Measurements from ENCODE around the gene AKR1E2.
A peak's percentile ranks its signal among the peaks of the same experiment; 100 is the strongest.

AKR1E2 gene

DNA sequence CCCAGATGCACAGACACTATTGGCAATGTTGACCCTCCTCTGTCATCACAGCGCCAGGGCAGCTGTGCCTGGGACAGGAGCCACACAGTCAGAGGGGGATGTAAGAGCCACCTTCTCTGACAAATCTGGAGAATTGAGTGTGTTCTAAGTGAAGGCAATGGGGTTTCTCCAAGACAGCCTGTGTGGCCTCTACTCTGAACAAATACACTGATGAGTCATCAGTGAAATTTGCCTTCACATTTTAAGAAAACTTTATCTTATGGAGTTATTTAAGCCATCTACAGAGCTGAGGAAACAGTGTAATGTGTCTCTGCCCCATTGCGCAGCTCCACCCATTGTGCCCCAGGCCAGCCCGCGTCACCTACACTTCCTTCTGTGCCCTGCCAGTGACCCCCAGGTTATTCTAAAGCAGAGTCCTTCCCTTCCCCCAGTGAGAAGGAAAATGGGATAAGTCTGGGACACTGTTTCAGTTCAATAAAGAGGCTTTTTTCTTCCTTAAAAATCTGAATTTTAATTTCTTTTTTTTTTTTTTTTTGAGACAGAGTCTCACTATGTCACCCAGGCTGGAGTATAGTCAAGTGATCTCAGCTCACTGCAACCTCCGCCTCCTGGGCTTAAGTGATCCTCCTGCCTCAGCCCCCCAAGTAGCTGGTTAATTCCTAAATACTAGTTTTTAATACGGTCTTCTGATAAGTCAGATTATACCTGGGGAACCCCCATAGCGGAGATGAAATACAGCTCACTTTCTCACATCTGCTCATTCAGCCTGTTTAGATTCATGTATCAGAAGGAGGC is 21.8 kb downstream of the AKR1E2 start:
- DNase-seq (ENCODE audit: low read depth), result no peak
- no peak overlapping the region for H3K4me3 ChIP-seq (ENCODE audit: low read depth, low read length)
- TF ChIP-seq, protein P1, sequence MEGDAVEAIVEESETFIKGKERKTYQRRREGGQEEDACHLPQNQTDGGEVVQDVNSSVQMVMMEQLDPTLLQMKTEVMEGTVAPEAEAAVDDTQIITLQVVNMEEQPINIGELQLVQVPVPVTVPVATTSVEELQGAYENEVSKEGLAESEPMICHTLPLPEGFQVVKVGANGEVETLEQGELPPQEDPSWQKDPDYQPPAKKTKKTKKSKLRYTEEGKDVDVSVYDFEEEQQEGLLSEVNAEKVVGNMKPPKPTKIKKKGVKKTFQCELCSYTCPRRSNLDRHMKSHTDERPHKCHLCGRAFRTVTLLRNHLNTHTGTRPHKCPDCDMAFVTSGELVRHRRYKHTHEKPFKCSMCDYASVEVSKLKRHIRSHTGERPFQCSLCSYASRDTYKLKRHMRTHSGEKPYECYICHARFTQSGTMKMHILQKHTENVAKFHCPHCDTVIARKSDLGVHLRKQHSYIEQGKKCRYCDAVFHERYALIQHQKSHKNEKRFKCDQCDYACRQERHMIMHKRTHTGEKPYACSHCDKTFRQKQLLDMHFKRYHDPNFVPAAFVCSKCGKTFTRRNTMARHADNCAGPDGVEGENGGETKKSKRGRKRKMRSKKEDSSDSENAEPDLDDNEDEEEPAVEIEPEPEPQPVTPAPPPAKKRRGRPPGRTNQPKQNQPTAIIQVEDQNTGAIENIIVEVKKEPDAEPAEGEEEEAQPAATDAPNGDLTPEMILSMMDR (IDR thresholded peaks at IDR 0.05; ENCODE audit: insufficient read depth, low read depth, low read length, missing control alignments), result no peak

DNA sequence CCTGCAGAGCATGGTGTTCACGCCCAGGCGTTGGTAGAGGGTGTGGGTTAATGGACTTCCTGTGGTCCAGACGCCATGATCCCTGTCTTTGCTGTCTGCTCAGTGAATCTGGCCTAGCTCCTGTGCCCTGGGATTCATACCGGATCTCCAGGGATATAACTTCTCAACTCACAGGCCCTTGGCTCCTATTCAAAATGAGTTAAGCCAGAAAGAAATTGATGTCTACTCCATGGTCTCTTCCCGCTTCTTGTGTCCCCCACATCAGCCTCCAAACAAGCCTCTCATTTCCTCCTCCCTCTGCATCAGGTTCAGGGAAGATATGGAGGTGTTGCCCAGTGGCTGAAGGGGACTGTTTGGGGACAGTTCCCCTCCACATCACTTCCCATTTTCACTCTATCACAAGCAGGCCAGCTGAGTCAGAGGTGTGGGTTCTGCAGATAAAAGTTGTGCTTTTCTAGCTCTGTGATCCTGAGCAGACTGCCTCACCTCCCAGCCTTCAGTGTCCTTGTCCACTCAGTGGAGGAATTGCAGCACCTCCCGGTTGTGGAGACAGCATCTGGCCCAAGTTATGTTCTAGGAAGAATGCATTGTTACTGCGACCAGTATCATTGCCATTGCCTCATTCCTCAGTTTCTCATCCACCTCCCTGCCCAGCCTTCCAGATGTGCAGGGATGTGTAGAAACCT is 22.5 kb downstream of the AKR1E2 start:
- no peak for DNase-seq (ENCODE audit: low read depth)
- TF ChIP-seq, protein P1 (IDR thresholded peaks at IDR 0.05; ENCODE audit: insufficient read depth, low read depth, low read length, missing control alignments), result no peak
- no peak overlapping the region for H3K4me3 ChIP-seq (ENCODE audit: low read depth, low read length)

DNA sequence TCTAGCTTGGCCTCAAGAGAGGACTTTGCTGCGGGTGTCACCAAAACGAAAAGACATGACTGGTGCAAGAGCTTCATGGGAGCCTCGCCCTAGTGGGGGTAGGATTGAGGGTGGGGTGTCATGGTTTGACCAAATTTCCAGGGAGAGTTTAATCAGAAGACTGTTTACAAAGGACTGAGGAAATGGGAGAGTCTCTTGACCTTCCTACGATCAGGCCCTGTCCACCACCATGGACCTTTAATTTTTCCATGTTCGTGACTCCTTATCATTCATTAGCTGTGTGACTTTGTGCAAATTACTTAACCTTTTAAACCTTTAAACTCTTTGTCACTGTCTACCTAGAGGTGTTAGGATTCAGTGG is 23.0 kb downstream of the AKR1E2 start:
- H3K4me3 ChIP-seq (ENCODE audit: low read depth, low read length), result no peak overlapping the region
- no peak for DNase-seq (ENCODE audit: low read depth)
- TF ChIP-seq, protein P1 (IDR thresholded peaks at IDR 0.05; ENCODE audit: insufficient read depth, low read depth, low read length, missing control alignments), result no peak

DNA sequence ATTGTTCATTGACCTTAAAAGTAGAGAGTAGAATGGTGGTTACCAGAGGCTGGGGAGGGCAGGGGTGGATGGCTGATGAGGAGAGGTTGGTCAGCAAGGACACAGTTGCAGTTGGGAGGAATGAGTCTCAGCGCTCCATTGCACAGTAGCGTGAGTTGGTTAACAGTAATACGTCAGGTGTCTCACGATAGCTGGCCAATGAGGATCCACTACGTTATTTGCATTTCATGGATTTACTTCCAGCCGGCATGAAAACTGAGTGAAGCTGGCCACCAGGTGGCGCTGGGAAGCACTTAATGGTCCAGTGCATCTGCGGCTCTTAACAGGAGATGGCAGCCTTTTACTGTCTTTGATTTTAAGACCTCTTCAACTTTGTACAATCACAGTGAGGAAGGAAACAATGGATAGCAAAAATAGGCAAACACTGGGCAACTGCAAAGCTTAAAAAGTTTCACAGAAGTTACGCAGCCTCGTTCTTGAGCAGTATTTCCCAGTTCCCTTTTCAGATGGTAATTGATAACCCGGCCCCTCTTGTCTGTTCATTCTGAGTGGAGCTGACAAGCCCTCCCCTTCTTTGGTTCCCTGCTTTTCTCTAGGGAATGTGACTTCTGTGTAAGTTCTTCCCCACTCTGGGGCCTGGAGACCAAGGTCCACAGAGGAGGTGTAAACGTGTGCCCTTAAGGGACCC is 23.7 kb downstream of the AKR1E2 start:
- H3K4me3 ChIP-seq (ENCODE audit: low read depth, low read length), result no peak overlapping the region
- DNase-seq (ENCODE audit: low read depth), result peak; percentile 90
- TF ChIP-seq, protein P1 (IDR thresholded peaks at IDR 0.05; ENCODE audit: insufficient read depth, low read depth, low read length, missing control alignments), result peak; percentile 93

DNA sequence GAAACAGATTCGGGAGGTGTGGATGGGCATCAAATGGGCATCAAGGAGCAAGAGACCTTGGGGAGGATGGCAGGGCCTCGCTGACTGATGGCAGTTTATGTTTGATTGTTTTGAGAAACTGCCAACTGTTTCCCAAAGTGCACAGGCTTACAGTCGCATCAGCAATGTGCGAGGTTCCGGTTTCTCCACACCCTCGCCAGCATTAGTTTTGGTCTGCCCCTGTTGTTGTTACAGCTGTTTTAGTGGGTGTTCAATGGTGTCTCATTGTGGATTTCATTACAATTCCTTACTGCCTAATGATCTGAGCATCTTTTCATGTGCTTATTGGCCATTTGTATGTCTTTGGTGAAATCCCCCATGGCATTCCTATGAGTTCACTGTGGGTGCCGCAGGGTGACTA is 24.4 kb downstream of the AKR1E2 start:
- DNase-seq (ENCODE audit: low read depth), result no peak
- TF ChIP-seq, protein P1 (IDR thresholded peaks at IDR 0.05; ENCODE audit: insufficient read depth, low read depth, low read length, missing control alignments), result no peak
- H3K4me3 ChIP-seq (ENCODE audit: low read depth, low read length), result no peak overlapping the region

DNA sequence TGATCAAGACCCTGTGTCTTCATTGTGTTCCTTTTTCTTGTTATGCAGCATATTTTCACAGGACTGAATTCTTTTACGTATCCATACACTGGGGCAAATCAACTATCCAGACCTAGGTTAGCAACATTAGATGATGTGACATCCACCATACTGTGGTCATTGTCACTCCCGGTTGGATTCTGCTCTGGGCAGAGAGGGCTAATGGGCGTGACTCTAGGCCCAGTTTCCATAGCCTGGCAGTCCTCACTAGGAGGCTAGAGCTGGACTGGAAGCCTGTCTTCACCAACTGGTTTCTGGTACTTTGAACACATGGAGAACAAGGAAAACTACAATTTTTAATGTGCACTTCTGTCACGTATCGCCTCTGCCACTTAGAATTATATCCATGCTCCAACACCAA is 25.2 kb downstream of the AKR1E2 start:
- DNase-seq (ENCODE audit: low read depth), result no peak
- TF ChIP-seq, protein P1 (IDR thresholded peaks at IDR 0.05; ENCODE audit: insufficient read depth, low read depth, low read length, missing control alignments), result no peak
- H3K4me3 ChIP-seq (ENCODE audit: low read depth, low read length), result no peak overlapping the region
